GM19463 (cell line): ENCODE measurements around the gene RCC1.
"Not testable (repeated sequence)": the region's sequence is repeated elsewhere in the genome, so short reads cannot be mapped to it uniquely, and the experiment has no call there.

Experiments used
- ATAC-seq: cut with Tn5 transposase; IDR thresholded peaks from one replicate; pipeline ENCODE4 v1.9.1; 2021; ENCODE audit warnings: mild to moderate bottlenecking, moderate library complexity; ENCODE audit not compliant: unreplicated experiment

The RCC1 gene

DNA sequence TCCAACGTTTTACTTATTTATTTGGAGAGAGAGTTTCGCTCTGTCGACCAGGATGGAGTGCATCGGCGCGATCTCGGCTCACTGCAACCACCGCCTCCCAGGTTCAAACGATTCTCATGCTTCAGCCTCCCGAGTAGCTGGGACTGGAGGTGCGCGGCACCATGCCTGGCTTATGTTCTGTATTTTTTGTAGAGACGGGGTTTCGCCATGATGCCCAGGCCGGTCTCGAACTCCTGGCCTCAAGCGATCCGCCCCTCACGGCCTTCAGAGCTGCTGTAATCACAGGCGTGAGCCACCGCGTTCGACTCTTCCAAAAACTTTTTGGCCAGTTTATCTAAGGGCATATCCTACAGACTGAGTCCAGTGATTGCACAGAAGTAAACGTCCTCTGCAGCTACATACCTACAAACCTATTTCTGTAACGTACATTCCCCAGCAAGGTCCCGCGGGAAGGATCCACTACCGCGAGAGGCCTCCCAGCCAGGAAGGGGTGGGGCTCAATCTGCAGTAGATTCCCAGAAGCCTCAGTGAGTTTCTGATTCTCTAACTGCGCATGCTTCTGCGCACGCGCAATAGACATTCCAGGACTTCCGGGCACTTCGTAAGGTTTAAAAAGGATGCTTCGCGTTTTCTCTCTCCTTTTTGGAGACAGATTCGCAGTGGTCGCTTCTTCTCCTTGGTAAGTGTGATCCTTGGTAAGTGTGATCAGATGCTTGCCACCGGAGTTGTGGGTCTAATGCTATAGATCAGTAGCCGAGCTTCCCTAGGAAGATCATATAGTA is at the start of gene RCC1:
RCC1 (plus strand) TSS at position 638 of the 782 bp plus-strand sequence. CDS start 23,824 bp downstream, outside the sequence.
- ATAC-seq, result peak; percentile 77

DNA sequence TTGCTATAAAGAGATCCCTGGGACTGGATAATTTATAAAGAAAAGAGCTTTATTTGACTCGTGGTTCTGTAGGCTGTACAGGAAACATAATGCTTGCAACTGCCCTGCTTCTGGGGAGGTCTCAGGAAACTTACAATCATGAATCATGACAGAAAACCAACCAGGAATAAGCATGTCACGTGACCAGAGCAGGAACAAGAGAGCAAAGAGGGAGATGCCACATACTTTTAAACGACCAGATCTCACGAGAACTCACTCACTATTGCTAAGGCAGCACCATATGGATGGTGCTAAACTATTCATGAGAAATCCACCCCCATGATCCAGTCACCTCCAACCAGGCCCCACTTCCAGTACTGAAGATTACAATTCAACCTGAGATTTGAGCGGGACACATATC is 49.8 kb upstream of the RCC1 start:
- no peak for ATAC-seq

- ATAC-seq, result no peak
Measured at GRCh38 chr1:28457678-28458077, 48.2 kb upstream of the RCC1 start.

- ATAC-seq, result no peak
Measured at GRCh38 chr1:28458237-28459228, 47.3 kb upstream of the RCC1 start.

GRCh38 chr1:28466226-28466778 is 39.5 kb upstream of the RCC1 start:
- ATAC-seq, result no peak

GRCh38 chr1:28470146-28470545 is 35.7 kb upstream of the RCC1 start:
- no peak for ATAC-seq

DNA sequence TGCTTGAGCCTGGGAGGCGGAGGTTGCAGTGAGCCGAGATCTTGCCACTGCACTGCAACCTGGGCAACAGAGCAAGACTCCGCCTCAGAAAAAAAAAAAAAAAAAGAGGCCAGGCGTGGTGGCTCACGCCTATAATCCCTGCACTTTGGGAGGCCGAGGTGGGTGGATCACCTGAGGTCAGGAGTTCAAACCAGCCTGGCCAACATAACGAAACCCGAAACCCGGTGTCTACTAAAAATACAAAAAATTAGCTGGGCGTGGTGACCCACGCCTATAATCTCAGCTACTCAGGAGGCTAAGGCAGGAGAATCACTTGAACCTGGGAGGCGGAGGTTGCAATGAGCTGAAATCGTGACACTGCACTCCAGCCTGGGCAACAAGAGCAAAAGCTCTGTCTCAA is 26.3 kb upstream of the RCC1 start:
- ATAC-seq, result not testable (repeated sequence)

GRCh38 chr1:28480308-28480707 is 25.5 kb upstream of the RCC1 start:
- ATAC-seq, result no peak

GRCh38 chr1:28482138-28482537 is 23.7 kb upstream of the RCC1 start:
- no peak for ATAC-seq

DNA sequence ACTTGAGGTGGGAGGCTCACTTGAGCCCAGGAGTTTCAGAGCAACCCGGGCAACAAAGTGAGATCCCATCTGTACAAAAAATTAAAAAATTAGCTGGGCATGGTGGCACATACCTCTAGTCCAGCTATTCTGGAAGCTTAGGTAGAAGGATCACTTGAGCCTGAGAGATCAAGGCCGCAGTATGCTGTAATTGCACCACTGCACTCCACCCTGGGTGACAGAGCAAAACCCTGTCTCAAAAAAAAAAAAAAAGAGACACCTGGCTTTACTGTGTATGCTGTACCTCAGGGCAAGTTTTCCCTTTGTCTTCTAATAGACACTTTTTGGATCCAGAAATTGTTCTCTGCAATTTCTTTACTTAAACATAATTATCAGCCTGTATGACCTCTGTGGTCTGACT is 23.1 kb upstream of the RCC1 start:
- no peak for ATAC-seq

- ATAC-seq, result no peak
Measured at GRCh38 chr1:28494737-28495136, 11.1 kb upstream of the RCC1 start.

- ATAC-seq, result no peak
Measured at GRCh38 chr1:28499553-28499952, 6.3 kb upstream of the RCC1 start.

- ATAC-seq, result no peak
Measured at GRCh38 chr1:28501925-28502324, 3.9 kb upstream of the RCC1 start.

DNA sequence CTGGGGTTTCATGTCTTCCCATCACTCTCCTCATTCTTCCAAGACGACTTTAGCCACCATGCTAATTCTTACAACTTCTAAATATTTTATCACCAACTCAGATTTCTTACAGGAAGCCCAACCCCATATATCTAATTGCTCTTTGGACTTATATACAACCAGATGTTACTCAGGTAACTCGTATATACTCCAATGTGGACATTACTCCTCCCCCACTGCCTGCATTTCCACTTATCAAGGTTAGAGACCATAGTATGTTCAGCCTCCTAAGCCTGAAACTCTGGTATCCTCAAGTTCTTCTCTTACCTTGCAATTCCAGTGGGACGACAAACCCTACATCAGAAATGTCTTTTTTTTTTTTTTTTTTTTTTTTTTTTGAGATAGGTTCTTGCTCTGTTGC is 2.7 kb upstream of the RCC1 start:
- ATAC-seq, result no peak

- ATAC-seq, result no peak
Measured at GRCh38 chr1:28506907-28507246, 1.0 kb downstream of the RCC1 start.

DNA sequence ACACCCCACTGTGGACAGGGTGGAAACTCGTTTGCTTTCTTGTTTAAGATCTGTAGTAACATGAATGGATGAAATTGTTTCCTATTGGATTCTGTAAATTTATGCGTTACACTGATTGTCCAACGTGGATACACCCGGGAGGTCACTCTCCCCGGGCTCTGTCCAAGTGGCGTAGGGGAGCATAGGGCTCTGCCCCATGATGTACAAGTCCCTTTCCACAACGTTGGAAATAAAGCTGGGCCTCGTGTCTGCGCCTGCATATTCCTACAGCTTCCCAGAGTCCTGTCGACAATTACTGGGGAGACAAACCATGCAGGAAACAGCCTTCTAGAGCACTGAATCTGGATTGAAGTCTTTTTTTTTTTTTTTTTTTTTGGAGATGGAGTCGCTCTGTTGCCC is 1.4 kb downstream of the RCC1 start:
- ATAC-seq, result no peak

GRCh38 chr1:28507646-28508434 is 2.0 kb downstream of the RCC1 start:
- no peak for ATAC-seq

- no peak for ATAC-seq
Measured at GRCh38 chr1:28508435-28508754, 2.6 kb downstream of the RCC1 start.

DNA sequence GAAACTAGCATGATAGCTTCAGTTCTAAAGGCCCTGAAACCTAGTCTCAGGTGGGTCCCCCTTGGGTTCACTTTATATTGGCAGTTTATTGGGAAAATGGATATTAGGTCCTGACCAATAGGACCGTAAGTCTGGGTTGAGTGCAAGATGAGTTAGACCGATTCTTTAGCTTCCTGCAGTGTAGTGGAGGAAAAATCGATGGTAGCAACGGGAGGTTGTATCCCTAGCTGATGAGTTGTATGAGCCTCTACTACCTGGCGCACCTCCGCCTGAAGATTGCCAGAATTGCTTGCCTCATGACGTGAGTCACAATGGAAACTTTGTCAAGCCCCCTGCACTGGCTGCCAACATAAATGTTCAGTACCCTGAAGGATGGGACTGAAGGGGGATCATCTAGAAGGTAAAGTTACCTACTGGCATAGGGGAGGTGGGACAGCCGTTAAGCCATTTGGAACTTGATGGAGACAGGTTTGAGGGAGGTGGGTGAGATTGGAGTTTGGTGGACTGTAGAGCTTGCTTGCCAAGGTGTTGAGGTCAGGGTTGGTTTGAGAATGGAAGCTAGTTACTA is 3.9 kb downstream of the RCC1 start:
- ATAC-seq, result no peak

DNA sequence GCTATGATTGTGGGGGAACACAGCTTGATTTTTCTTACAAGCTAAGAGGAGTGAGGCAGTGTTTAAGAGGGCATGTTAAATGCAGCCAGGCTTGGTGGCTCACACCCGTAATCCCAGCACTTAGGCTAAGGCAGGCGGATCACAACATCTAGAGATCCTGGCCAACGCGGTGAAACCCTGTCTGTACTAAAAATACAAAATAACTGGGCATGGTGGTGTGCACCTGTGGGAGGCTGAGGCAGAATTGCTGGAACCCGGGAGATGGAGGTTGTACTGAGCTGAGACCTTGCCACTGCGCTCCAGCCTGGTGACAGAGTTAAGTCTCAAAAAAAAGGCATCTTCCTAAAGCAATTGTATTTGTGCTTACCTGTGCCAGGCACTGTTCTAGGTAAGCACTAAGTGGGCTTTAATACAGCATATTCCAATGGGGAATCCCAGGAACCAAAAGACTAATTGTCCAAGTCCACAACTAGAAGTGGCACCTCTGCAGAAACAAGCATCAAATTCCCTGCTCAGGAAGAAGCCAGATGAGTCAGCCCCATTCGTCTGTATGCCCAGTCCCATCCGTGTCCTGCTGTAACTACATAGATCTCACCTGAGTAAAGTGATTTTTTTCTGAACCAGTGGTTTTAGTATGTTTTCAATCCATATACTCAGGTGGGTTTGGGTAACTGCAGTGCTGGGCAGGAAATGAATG is 4.6 kb downstream of the RCC1 start:
- no peak for ATAC-seq
